Transverse colon (tissue), 4 donors: ENCODE measurements around the gene NEK4.

Experiments used
- POLR2A ChIP-seq: fragments of 450-650 bp; IDR thresholded peaks from one replicate; pipeline ENCODE4 v1.6.1; 2016; ENCODE audit warnings: antibody characterized with exemption, mild to moderate bottlenecking, moderate library complexity
- POLR2AphosphoS5 ChIP-seq, 3 donors: sonication (generic); formaldehyde crosslinking; IDR thresholded peaks; one replicate each; pipeline ENCODE4 v1.6.1; 2016; ENCODE audit warnings: antibody characterized with exemption in 3 of 3
- TF ChIP-seq, protein P1 (sequence below), 5 experiments: fragments of 200-600 bp in 3 of 5; fragments of 450-650 bp in 2 of 5; sonication (generic) in 3 of 5; IDR thresholded peaks; 1 replicate in 2 of 5; 2 replicates in 3 of 5; pipeline ENCODE4 v1.5.1; 2016 to 2017; ENCODE audit warnings: antibody characterized with exemption in 5 of 5, inconsistent platforms in 3 of 5, mild to moderate bottlenecking in 2 of 5, moderate library complexity in 1 of 5

DNA sequence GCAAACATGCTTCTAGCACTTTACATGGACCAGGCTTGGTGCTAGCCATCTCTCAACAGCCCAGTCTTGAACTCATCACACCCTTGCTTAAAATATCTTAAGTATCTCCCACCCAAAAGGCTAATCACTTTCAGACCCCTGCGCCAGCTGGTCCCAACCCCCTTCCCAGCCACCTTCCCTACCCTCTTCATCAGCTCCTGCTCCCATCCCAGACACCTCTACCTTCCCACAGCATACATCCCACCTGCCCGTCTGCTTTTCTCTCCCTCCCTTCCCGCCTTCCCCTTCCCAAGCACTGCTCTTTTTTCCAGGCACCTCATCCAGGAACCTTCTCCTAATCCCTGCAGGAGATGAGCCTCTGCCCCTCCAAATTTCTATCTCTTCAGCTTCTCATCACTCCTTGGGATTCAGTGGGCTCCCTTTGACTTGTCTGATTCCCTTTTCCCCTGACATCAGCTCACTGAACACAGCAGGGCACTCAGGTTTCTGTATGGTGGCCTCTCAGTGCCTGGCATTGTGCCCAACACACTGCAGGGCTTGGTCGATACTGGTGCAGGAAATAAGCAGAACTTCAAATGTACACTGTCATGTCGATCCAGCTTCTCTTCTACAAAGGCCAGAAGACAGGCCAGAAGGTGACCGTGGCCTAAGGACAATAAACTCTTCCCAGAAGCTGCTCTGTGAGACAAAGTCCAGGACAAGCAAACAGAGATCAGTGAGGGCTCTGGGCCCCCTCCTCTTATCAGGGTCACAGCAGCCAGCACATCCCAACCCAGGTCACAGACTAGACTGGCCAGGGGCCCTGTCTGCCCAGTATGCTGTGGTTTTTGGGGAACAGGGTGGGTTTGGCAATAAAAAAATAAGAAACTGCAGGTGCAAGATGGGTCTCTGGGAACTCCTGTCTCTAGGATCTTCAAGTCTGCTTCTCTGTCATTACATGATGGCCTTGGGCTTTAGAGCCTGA is 4.4 kb upstream of the NEK4 start:
- TF ChIP-seq, protein P1, sequence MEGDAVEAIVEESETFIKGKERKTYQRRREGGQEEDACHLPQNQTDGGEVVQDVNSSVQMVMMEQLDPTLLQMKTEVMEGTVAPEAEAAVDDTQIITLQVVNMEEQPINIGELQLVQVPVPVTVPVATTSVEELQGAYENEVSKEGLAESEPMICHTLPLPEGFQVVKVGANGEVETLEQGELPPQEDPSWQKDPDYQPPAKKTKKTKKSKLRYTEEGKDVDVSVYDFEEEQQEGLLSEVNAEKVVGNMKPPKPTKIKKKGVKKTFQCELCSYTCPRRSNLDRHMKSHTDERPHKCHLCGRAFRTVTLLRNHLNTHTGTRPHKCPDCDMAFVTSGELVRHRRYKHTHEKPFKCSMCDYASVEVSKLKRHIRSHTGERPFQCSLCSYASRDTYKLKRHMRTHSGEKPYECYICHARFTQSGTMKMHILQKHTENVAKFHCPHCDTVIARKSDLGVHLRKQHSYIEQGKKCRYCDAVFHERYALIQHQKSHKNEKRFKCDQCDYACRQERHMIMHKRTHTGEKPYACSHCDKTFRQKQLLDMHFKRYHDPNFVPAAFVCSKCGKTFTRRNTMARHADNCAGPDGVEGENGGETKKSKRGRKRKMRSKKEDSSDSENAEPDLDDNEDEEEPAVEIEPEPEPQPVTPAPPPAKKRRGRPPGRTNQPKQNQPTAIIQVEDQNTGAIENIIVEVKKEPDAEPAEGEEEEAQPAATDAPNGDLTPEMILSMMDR (IDR thresholded peaks at IDR 0.05), result no peak
- no peak for TF ChIP-seq POLR2AphosphoS5 (IDR thresholded peaks at IDR 0.05)
- no peak for TF ChIP-seq POLR2A
